HG03442 (cell line): ENCODE results near the gene GRB7.
"Not testable (repeated sequence)": the region's sequence is repeated elsewhere in the genome, so short reads cannot be mapped to it uniquely, and the experiment has no call there.

Experiments used
- ATAC-seq: cut with Tn5 transposase; IDR thresholded peaks from one replicate; pipeline ENCODE4 v1.9.1; 2021; ENCODE audit warnings: mild to moderate bottlenecking, moderate library complexity; ENCODE audit not compliant: unreplicated experiment

Gene GRB7

GRCh38 chr17:39750131-39751015, 12.6 kb downstream of the GRB7 start:
- ATAC-seq, result no peak

DNA sequence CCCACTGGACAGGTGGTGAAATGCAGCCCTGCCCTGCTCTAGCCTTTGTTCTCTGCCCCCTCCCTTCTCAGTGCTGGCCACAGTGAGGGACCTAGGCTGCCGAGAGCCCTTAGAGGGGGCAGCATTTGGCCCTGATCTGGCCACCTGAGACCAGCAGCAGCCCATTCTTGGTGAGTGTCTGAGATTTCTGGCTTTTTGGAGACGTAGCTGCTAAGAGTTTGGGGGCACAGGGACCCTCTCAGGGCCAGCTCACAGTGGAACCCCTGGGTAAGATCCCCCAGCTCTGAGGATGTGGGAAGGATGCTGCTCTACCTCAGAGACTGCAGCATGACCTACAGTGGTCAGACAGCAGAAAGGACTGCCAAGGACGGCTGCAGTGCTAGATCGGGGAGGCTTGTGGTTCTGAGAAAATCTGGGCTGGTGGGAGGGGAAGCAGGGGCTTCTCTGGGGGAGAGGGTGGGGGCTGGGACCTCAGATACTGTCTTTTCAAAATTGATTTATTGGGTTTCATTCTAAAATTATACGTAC, 13.3 kb downstream of the GRB7 start:
- ATAC-seq, result no peak

DNA sequence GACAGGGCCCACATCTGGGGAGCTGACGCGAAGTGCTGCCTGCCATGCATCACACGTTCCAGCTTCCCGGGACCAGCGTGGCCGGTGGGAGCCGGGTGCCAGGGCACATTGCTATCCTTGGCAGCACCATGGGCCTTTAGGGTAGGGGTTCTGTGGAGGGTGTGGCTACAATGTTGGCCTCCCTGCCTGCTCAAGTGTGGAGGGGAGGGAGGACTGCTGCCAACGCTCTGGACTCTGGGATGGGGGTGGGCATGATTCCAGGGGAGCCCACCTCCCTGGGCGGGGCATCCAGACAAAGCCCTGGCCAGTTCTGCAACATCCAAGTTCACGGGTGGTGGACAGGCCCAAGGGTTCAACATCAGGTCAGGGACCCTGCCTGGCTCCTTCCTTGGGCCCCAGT, 13.9 kb downstream of the GRB7 start:
- ATAC-seq, result no peak

DNA sequence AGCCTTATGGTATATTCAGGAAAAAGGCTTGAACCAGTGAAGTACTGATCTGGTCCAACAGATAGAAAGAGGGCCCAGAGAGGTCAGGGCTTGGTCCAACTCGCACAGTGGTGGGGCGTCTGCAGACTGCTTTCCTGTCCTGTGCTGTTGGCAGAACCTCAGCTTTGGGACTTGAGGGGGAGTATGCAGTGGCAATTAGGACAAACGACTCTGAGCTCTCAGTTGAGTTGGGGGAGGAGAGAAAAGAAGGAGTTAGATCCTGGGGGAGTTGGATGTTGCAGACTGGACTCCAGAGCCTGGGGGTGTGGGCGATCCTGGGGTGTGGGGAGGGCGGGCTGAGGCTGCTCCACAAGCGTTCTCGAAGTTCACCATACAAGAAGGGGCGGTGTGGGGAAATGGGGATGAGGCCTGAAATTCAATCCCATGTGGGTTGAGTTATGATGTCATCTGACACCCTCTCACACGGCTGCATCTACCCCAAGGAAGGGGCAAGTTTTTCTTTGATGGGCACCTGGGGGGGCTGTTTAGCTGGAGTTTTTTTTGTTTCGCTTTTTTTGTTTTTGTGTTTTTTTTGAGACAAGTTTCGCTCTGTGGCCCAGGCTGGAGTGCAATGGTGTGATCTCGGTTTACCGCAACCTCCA, 14.6 kb downstream of the GRB7 start:
- ATAC-seq, result no peak

GRCh38 chr17:39753514-39754160, 15.9 kb downstream of the GRB7 start:
- peak; percentile 23 for ATAC-seq

- peak; percentile 58 for ATAC-seq
These were observed 16.6 kb downstream of the GRB7 start for GRCh38 chr17:39754161-39754957.

- ATAC-seq, result no peak
These were observed 17.3 kb downstream of the GRB7 start for GRCh38 chr17:39754958-39755553.

GRCh38 chr17:39755554-39756379, 18.0 kb downstream of the GRB7 start:
- no peak for ATAC-seq

DNA sequence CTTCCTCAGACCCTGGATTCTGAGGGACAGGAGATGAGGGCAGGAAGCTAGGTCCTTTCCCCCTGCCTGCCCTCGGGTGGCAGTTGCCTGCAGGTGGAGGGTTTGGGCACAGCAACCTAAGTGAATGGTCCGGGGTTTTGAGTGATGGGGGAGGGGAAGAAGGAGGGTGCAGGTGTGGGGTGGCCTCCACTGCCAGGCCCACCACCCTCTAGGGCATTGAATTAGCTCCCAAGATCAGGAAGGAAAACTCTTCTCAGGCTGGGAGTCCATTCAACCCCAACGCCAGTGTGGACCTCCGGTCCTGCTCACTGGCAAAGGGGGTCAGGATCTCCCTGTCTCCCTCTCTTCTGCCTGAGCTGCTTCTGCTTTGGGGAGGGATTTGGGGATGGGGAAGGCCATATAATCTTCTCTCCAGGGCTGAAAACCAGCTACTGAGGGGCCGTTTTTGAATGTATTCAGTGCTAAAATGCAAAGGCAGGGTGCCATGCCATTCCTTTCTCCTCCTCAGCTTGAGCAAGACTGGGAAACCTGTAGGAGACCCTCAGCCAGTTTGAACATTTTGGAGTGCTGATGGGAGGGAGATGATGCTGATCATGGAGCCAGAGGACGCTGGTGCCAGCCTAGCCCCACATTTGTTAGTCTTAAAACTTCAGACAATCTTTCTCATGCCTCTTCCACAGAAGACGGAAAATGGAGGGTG, 18.8 kb downstream of the GRB7 start:
- ATAC-seq, result no peak

DNA sequence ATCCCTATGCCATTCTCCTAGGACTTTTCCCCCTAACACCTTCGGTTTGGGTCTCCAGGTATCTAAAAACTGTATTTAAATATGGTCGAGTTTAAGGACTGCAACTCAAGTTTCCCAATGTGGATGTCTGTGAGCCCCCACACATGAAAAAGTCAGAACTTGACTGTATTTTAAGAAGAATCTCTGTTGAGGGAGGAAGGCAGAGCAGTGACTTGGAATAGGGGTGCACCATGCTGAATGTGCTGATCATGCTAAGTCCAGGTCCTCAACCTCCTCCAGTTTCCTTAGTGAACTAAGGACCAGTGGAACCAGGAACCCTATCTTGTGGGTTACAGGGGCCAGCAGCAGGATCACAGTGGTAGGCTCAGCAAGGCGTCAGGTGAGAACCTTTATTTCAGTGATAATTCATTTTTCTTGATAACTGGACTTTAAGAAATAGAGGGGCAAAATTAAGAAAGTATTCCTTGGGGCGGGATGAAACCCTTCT, 19.5 kb downstream of the GRB7 start:
- ATAC-seq, result no peak

DNA sequence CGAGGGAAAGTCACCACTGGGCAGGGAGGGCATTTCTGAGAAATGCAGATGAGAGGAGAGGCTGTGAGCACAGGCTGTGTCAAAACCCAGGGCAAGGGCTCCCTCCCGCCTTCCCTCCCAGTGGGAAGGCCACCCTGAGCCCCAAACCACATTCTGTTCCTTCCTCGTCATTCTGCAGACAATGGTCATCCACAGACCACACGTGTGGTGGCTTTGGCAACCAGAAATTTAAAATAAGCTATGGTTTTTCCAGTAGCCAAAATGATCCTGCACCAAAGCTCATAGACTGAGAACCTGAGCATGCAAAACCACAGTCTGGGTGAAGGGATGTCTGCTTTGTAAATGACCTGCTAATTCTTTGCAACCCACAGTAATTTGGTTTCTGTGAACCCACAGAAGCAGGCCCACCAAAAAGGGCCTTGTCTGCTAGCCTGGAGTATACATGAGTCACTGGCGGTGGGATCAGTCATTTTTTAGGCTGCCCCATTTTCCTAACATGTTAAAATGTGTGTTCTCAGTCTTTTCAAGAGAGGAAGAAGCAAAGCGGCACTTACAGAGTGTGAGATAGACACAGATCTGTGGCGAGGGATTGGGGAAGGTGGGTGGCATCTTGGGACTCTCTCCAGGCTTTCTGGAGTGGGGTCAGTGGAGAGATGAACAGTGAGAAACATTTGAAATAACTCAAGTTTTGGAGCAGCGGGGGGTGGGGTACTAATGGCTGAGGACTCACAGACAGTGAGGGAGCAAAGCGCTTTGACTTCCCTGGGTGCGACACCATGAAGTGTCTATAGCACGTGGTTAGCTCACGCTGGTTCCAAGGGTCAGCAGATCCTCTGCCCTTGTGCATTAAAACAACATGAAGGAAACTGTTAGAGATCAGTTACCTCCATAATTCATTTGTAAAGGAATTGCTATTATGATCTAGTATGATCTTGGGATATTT, 20.5 kb downstream of the GRB7 start:
- ATAC-seq, result no peak

- ATAC-seq, result no peak
These were observed 21.5 kb downstream of the GRB7 start for GRCh38 chr17:39759204-39759603.

- no peak for ATAC-seq
These were observed 24.2 kb downstream of the GRB7 start for GRCh38 chr17:39761861-39762496.

DNA sequence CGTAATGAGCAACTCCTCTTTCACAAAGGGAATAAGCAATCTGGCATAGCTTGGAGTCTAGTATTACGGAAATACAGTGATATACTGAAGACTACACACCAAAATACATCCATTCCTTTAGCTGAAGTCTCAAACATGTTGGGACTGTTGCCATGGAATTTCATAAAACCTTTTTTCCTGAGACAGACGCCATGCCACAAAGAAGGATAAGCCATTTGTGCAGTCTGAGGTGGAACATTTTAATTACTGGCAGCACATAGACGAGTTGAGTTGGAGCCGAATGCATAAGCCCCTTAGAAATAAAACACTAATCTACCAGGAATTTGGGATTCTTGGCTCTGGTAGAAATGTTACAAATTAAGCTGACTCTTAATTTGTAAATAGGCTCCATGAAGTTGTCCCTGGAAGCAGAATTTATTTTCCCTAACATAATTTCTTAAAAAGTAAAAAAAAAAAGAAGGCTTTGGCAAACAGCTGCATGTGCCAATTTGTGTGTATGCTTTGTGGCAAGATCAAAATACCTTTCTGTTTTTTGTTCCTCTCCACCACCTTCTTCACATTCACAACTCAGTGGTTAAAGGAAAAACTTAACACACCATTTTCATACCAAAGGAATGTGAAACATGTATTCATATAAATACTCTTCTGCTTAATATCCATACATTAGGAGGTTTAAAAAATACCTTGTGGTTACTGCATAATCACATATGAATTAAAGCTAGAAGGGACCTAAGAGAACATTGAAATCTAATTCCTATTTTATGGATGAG, 25.5 kb downstream of the GRB7 start:
- no peak for ATAC-seq

GRCh38 chr17:39764171-39764570, 26.4 kb downstream of the GRB7 start:
- ATAC-seq, result not testable (repeated sequence)

DNA sequence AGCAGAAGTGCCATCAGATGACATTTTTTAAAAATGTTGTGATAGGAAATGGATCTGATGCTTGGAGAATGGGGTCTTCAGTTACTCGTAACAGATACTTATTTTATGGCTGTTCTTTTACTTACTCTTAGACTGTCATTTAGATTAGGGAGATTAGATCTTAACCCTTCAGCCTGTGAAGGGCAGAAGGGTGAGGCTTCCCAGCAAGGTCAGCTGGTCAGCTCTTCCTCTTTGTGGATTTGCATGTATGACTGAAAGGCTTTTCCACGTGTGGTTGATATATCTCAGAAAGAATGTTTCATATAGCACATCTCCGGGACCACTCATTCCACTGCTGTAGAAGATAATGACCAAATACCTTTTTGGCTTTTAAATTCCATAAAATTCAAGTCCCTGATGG, 27.4 kb downstream of the GRB7 start:
- no peak for ATAC-seq
